DND-41 (cell line): ENCODE measurements around the gene WDR70.

Experiments used
- CTCF ChIP-seq: IDR thresholded peaks from 2 replicates; pipeline ENCODE4 v1.5.1; 2012; ENCODE audit warnings: borderline replicate concordance, low read length, moderate library complexity, mild to moderate bottlenecking; ENCODE audit not compliant: poor library complexity, severe bottlenecking; ENCODE audit errors: extremely low read depth
- EZH2 ChIP-seq: IDR thresholded peaks from 3 replicates; pipeline ENCODE4 v1.6.1; 2012; ENCODE audit warnings: borderline replicate concordance, low read depth, mild to moderate bottlenecking, moderate library complexity, low read length, inconsistent platforms; ENCODE audit not compliant: severe bottlenecking

DNA sequence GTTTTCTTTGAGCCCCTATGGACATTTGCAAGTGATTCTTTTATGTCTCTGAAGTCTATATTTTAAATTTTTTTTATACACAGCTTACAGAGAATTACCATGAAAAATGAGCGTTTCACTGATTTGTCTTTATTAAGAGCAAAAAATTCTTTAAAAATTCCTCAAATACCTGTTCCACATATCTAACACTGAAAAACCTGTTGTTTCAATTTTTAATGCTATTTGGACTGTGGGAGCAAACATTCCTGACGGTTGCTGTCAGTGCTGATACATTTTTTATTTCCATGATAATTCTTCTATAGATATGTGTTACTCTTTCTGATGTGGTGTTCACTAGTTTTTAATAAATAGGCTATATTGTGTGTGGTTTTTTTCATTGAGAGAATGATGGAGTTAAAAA is 261.0 kb downstream of the WDR70 start:
- TF ChIP-seq CTCF = no peak
- no peak for TF ChIP-seq EZH2
